D721Med (cell line): ENCODE measurements around the gene WNT5A.

Experiments used
- DNase-seq: peaks from one replicate; pipeline ENCODE4 v3.0.0; 2011; ENCODE audit warnings: low spot score; ENCODE audit not compliant: insufficient read length
- FAIRE-seq: peaks from 2 replicates; lab custom pipeline; 2011; peaks lifted over from hg19 to GRCh38; lab: Jason Lieb, UNC
- TF ChIP-seq, protein P1 (sequence below): IDR thresholded peaks from 2 replicates; pipeline ENCODE4 v1.5.1; 2012; ENCODE audit warnings: mild to moderate bottlenecking, control low read depth; ENCODE audit not compliant: insufficient read depth; ENCODE audit errors: missing control alignments

The WNT5A gene

DNA sequence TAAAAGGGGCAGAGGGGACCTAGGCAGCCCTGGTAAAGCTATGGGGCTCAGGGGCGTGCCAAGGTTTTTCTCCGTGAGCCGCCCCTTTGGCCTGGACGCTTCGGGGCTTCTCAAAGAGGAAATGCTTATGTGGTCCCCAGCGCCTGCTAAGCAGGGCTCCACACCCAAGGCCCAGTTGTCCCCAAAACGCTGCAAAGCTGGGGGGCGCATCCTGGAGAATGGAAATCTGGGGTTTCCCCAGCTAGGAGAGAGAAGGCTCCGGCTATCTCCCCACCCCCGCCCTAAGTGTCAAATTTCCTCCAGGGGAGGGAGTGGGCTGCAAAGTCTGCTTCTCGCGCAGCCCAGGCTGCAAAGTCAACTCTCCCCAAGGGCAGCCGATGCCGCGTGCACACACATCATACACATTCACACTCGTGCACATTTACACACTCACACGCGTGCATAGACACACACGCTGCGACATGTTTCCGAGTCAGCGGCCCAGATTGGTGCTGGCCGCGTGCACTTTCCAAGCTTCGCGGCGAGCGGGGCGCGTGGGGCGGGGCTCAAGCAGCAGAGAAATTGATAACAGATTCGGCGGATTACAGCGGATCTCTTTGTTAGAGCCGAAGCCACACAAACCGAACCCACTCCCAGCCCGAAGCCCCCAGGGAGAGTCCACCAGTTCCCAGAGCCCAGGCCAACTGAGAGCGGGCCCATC is 4.5 kb downstream of the WNT5A start:
- TF ChIP-seq, protein P1, sequence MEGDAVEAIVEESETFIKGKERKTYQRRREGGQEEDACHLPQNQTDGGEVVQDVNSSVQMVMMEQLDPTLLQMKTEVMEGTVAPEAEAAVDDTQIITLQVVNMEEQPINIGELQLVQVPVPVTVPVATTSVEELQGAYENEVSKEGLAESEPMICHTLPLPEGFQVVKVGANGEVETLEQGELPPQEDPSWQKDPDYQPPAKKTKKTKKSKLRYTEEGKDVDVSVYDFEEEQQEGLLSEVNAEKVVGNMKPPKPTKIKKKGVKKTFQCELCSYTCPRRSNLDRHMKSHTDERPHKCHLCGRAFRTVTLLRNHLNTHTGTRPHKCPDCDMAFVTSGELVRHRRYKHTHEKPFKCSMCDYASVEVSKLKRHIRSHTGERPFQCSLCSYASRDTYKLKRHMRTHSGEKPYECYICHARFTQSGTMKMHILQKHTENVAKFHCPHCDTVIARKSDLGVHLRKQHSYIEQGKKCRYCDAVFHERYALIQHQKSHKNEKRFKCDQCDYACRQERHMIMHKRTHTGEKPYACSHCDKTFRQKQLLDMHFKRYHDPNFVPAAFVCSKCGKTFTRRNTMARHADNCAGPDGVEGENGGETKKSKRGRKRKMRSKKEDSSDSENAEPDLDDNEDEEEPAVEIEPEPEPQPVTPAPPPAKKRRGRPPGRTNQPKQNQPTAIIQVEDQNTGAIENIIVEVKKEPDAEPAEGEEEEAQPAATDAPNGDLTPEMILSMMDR = no peak
- DNase-seq = no peak
- no peak for FAIRE-seq

DNA sequence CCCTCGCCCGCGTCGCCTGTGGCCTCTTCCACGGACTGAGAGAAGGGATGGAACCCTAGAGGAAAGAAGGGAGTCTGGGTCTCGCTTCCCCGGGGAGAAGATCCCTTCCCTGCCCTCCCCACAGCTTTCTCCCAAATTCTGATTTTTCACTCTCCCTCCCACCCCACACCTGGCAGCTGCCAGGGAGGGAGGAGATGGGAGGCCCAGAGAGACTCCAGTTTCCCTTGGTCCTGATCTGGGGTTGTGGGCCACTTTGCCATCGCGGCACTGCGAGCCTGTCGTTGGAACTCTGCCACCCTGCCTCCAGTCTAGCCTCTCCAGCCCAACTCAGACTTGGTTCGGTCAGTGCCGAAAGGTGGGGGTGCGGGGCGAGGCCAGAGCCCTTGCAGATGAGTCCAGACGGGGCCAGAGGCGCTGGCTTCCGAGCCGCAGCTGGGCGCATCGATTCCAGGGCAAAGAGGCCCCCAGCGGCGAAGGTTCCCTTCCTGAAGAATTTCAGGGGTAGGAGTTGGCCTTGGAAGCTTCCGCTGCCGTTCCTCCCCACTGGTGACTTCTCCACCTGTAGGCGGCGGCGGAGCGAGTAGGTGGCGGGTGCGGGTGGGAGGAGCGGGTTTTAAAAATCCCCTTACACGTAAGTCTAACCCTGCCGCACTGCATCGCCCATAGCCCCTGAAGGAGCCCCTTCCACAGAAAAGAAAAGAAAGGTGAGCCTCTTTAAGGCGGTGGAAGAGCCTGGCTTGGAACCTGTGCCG is 5.2 kb downstream of the WNT5A start:
- FAIRE-seq = no peak
- TF ChIP-seq, protein P1 = no peak
- no peak for DNase-seq

DNA sequence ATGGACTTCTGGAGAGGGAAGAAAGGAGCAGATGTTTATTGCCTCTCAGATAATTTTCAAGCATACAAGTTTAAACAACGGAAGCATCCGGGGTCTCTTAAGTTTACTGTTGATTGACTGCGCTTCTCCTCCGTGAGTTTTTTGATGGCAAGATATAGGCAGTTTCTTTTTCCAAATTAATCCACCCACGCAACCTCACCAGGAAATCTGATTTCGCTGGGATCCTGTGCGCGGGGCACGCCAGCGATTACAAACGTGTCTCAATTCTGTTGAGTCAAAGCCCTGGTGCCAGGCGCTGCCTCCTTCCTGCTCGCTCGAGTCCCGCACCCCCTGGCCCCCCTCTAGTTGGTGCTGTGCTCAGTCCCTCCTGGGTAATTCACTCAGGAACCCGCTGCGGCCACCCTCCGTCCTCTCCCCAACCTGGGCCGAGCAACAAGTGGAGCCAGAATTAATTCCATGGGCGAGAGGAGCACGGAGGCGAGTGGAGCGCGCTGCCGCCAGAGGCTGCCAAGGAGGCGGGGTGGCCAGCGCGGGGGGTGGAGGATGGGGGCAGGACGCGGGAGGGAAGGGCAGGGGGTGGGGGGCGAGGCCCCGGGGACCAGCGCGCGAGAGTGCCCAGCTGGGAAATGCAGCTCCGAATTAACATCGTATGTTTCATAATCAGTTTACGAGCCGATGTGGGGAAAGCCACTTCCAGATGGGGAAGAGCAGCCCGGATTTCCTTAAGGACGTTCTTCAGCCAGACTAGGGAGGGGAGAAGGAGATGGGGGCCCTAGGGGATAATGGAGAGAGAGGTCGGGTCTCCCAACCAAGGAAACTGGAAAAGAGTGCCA is 6.0 kb downstream of the WNT5A start:
- FAIRE-seq = no peak
- no peak for DNase-seq
- TF ChIP-seq, protein P1 = no peak

DNA sequence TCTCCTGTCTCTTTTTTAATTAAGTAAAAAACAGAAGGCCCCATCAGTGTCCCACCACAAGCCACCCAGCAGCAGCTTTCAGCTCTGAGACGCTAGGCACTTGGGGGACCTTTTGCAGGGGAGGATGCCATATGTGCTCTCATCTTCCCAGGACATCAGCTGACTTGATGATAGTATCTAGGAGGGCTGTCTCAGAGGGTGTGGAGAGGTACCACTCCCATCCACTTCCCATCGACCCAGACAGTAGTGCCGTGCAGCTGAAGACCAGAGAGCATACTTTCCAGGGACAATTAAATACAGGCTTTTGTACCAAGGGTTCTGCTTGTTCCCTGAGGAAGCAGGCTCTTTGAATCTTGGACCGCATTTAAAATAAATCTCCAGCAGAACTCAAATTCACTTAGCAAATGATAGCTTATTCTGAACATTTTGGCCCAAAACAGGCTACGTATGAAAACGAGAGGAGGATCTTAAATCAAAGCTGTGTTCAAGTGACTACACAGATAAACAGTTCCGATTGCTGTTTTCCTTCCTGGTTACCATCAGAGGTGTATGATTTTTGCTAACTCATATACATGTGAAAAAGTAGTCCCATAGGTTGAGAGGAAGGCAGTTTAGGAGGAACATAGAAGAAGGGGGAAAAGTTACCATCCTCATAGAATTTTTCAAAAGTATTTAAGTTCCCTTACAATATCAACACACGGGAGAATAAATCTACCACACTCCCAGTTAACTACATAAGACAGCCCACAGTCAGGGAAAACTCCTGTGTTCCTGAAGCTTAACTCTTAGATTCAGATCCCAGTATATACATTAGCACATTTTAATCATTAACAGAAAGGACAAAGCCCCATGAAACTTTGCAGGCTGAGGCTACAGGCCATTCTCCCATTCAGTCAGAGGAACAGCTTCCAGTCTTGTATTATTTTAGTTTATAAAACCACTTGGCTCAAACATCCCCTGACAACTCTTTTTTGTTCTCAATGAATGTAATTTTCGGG is 9.5 kb downstream of the WNT5A start:
- FAIRE-seq (no peak), DNase-seq (no peak)

DNA sequence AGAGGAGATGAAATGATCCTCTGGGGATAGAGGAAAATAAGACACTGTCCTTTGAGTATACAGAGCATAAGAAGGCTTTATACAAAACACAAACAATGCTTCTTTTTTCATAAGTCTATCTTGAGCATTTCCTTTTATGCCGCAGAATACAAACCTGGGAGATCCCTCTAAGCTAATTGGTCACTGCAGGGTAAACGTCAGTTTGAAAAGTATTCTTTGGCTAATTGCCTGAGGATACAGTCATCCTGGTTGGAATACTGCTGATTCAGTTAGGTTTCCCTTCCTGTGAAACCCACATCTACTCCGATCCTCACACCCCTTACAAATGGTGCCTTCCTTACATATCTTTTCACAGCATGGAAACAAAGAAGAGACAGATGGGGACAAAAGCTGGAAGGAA is 10.6 kb downstream of the WNT5A start:
- TF ChIP-seq, protein P1 = no peak
- no peak for FAIRE-seq
- no peak for DNase-seq

More for the DNA sequence above, 9.5 kb downstream of the WNT5A start:
- TF ChIP-seq, protein P1 = no peak

DNA sequence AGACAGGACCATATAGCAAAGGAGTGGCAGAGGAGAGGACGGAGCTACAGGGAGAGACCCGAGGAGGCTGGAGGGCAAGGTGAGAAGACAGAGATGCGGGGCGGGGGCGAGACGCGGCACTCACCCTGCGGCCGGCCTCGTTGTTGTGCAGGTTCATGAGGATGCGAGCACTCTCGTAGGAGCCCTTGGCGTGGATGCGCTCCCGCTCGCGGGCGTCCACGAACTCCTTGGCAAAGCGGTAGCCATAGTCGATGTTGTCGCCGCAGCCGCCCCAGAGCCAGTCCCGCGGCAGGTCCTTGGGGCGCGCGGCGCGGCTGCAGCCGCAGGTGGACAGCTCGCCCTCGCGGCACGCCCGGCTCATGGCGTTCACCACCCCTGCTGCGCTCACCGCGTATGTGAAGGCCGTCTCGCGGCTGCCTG is 12.9 kb downstream of the WNT5A start:
- FAIRE-seq (no peak), DNase-seq (no peak)
- TF ChIP-seq, protein P1 = no peak
